ENCODE results near the gene TOX4.
"Not testable (repeated sequence)": the region's sequence is repeated elsewhere in the genome, so short reads cannot be mapped to it uniquely, and the experiment has no call there.

The TOX4 gene

GRCh38 chr14:21535545-21536417 lies 58.8 kb downstream of the TOX4 start:
- no peak for DNase-seq (ENCODE audit: low spot score)

GRCh38 chr14:21536418-21537089 lies 59.6 kb downstream of the TOX4 start:
- no peak for DNase-seq (ENCODE audit: low spot score)

GRCh38 chr14:21537090-21537424 lies 60.1 kb downstream of the TOX4 start:
- no peak for DNase-seq (ENCODE audit: low spot score)

- DNase-seq (ENCODE audit: low spot score): no peak
Measured at GRCh38 chr14:21539189-21539940, 62.4 kb downstream of the TOX4 start.

- no peak for DNase-seq (ENCODE audit: low spot score)
Measured at GRCh38 chr14:21541413-21542074, 64.5 kb downstream of the TOX4 start.

- no peak for DNase-seq (ENCODE audit: low spot score)
Measured at GRCh38 chr14:21543521-21543960, 66.5 kb downstream of the TOX4 start.

GRCh38 chr14:21543963-21544362 lies 67.0 kb downstream of the TOX4 start:
- no peak for DNase-seq (ENCODE audit: low spot score)

- DNase-seq (ENCODE audit: low spot score): not testable (repeated sequence)
Measured at GRCh38 chr14:21544588-21544987, 67.6 kb downstream of the TOX4 start.

All from kidney capillary endothelial cell (primary cell).